GM12874 (cell line): Measurements from ENCODE around the gene TRAF3.

Experiments
- TF ChIP-seq, protein P1 (sequence below): IDR thresholded peaks from 2 replicates; pipeline ENCODE4 v1.5.1; 2011; ENCODE audit warnings: low read depth, mild to moderate bottlenecking, control low read depth, low read length, moderate library complexity; ENCODE audit not compliant: insufficient read depth

Gene TRAF3

GRCh38 chr14:102848830-102849525 lies 71.7 kb downstream of the TRAF3 start:
- TF ChIP-seq, protein P1, sequence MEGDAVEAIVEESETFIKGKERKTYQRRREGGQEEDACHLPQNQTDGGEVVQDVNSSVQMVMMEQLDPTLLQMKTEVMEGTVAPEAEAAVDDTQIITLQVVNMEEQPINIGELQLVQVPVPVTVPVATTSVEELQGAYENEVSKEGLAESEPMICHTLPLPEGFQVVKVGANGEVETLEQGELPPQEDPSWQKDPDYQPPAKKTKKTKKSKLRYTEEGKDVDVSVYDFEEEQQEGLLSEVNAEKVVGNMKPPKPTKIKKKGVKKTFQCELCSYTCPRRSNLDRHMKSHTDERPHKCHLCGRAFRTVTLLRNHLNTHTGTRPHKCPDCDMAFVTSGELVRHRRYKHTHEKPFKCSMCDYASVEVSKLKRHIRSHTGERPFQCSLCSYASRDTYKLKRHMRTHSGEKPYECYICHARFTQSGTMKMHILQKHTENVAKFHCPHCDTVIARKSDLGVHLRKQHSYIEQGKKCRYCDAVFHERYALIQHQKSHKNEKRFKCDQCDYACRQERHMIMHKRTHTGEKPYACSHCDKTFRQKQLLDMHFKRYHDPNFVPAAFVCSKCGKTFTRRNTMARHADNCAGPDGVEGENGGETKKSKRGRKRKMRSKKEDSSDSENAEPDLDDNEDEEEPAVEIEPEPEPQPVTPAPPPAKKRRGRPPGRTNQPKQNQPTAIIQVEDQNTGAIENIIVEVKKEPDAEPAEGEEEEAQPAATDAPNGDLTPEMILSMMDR, result no peak

GRCh38 chr14:102849526-102850379 lies 72.5 kb downstream of the TRAF3 start:
- TF ChIP-seq, protein P1, result no peak

DNA sequence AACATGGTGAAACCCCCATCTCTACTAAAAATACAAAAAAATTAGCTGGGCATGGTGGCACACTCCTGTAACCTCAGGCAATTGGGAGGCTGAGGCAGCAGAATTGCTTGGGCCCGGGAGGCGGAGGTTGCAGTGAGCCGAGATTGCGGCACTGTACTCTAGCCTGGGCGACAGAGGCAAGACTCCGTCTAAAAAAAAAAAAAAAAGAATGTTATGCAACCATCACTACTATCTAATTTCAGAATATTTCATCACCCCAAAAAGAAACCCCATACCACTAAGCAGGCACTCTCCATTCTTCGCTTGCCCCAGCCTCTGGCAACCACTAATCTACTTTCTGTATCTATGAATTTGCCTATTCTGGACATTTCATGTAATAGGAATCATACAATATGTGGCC lies 76.4 kb downstream of the TRAF3 start:
- TF ChIP-seq, protein P1, result no peak

GRCh38 chr14:102854091-102854703 lies 76.9 kb downstream of the TRAF3 start:
- TF ChIP-seq, protein P1, result no peak

GRCh38 chr14:102856179-102856578 lies 78.9 kb downstream of the TRAF3 start:
- TF ChIP-seq, protein P1, result no peak

GRCh38 chr14:102857444-102857843 lies 80.2 kb downstream of the TRAF3 start:
- TF ChIP-seq, protein P1, result no peak

DNA sequence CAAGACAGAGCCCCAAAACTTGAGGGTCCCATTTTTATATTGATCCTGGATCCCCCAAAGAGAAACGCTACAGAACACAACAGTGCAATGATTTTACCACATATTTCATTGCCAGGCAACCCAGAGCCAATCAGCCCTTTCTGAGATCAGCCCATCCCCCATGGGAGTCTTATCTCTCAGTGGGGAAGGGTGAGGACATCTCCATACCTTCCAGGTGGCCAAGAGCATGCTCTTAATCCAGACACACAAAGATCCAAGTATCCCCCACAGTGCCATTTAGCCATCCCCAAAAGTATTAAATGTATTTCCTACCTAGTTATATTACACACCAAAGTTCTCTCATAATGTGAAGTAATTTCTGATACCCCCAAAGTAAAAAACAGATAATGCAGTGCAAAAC lies 82.7 kb downstream of the TRAF3 start:
- TF ChIP-seq, protein P1, result no peak
